Body of pancreas (tissue), 4 donors: Measurements from ENCODE around the gene ABCC1.

Experiments
- CTCF ChIP-seq, 7 experiments: fragments of 450-650 bp in 4 of 7; fragments of 200-600 bp in 3 of 7; sonication (generic) in 3 of 7; IDR thresholded peaks; one replicate each; pipeline ENCODE4 v1.5.1; 2016 to 2019; ENCODE audit warnings: antibody characterized with exemption in 7 of 7
- POLR2A ChIP-seq, 3 donors: fragments of 450-650 bp; IDR thresholded peaks; one replicate each; pipeline ENCODE4 v1.6.1; 2016; ENCODE audit warnings: antibody characterized with exemption in 3 of 3, mild to moderate bottlenecking in 2 of 3

- TF ChIP-seq CTCF (IDR thresholded peaks at IDR 0.05) (no peak), POLR2A (IDR thresholded peaks at IDR 0.05) (no peak)
Observed at GRCh38 chr16:16041196-16041892, 91.9 kb downstream of the ABCC1 start.
